Measurements from ENCODE around the gene NPTX1. TPM values are rescaled to one million over a fixed set of nuclear protein-coding genes. Genes with fewer than 3 reads are reported as not detected.

NPTX1 gene
- total RNA-seq, 1 donor = 2.2 TPM

- TF ChIP-seq, protein P1, sequence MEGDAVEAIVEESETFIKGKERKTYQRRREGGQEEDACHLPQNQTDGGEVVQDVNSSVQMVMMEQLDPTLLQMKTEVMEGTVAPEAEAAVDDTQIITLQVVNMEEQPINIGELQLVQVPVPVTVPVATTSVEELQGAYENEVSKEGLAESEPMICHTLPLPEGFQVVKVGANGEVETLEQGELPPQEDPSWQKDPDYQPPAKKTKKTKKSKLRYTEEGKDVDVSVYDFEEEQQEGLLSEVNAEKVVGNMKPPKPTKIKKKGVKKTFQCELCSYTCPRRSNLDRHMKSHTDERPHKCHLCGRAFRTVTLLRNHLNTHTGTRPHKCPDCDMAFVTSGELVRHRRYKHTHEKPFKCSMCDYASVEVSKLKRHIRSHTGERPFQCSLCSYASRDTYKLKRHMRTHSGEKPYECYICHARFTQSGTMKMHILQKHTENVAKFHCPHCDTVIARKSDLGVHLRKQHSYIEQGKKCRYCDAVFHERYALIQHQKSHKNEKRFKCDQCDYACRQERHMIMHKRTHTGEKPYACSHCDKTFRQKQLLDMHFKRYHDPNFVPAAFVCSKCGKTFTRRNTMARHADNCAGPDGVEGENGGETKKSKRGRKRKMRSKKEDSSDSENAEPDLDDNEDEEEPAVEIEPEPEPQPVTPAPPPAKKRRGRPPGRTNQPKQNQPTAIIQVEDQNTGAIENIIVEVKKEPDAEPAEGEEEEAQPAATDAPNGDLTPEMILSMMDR (IDR thresholded peaks at IDR 0.05; ENCODE audit: insufficient read depth, low read depth, low read length) = no peak
- DNase-seq (ENCODE audit: low read depth) = no peak
- no peak overlapping the region for H3K4me3 ChIP-seq (ENCODE audit: low read depth, low read length)
Observed at GRCh38 chr17:80441598-80442322, 34.6 kb downstream of the NPTX1 start.

DNA sequence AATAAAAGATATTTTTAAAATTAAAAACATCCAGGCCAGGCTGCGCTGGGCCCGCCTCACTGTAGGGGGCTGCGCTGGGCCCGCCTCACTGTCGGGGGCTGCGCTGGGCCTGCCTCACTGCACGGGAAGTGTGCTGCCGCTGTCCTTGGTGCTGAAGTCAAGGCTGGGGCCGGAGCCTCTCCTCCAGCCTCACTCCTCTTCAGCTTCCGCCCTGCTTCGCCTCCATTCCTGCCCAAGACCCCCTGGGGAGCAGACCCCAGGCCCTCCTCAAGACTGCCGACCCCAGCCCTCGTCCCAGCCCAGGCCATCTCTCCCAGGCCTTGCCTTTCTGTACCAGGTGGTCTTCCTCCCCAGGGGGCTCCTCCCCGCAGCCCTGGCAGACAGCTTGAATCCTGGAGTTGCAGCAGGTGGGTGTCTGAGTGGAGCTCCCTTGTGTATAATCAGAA is 35.3 kb downstream of the NPTX1 start:
- peak; percentile 48 for DNase-seq (ENCODE audit: low read depth)
- TF ChIP-seq, protein P1 (IDR thresholded peaks at IDR 0.05; ENCODE audit: insufficient read depth, low read depth, low read length) = no peak

GRCh38 chr17:80439499-80439898 is 36.9 kb downstream of the NPTX1 start:
- H3K4me3 ChIP-seq (ENCODE audit: low read depth, low read length) = no peak overlapping the region
- TF ChIP-seq, protein P1 (IDR thresholded peaks at IDR 0.05; ENCODE audit: insufficient read depth, low read depth, low read length) = no peak
- DNase-seq (ENCODE audit: low read depth) = no peak

More for the DNA sequence above, 35.3 kb downstream of the NPTX1 start:
- H3K4me3 ChIP-seq (ENCODE audit: low read depth, low read length) = no peak overlapping the region

GRCh38 chr17:80438806-80439205 is 37.6 kb downstream of the NPTX1 start:
- no peak for DNase-seq (ENCODE audit: low read depth)
- H3K4me3 ChIP-seq (ENCODE audit: low read depth, low read length) = no peak overlapping the region
- TF ChIP-seq, protein P1 (IDR thresholded peaks at IDR 0.05; ENCODE audit: insufficient read depth, low read depth, low read length) = no peak

DNA sequence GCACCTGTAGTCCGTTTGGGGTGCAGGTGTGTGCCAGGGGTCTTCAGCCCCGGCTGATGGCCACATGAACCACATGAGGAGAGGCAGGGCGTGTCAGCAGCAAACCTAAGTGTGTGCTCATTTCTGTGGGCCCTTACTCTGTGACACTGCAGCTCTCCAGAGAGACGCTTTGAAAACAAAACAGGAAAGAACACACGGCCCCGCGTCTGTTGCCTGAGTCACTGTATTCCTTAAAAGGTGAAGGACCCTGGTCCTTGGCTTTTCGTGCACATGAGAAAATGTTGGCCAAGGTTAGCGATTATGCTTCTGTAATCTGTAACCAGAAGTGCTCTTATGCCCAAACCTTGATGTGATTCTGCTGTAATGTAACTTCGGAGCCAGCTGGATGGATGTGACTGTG is 38.9 kb downstream of the NPTX1 start:
- TF ChIP-seq, protein P1 (IDR thresholded peaks at IDR 0.05; ENCODE audit: insufficient read depth, low read depth, low read length) = no peak
- no peak for DNase-seq (ENCODE audit: low read depth)
- H3K4me3 ChIP-seq (ENCODE audit: low read depth, low read length) = no peak overlapping the region

DNA sequence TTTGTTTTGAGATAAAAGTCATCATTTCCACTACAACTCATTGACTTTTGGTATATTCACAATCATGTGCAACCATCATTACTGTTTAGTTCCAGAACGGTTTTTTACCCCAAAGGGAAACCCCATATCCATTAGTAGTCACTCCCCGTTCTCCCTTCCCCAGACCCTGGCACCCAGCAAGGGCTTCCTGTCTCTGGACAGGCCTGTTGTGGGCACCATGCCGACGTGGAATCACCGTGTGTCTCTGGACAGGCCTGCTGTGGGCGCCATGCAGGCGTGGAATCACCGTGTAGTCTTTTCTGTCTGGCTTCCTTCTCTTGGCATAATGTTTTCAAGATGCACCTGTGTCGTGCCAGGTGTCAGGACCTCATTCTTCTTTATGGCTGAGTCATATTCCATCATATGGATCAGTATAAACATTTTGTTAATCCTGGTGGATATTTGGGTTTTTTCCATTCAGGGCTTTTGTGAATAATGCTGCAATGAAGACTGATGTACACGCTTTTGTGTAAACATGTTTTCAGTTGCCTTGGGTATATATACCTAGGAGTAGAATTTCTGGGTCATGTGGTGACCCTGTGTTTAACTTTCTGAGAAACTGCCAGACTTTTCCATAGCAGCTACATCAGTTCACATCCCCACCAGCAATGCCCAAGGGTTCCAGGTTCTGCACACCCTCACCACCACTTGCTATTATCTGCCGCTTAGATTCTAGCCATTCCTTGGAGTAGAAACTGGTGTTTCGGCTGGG is 42.3 kb downstream of the NPTX1 start:
- H3K4me3 ChIP-seq (ENCODE audit: low read depth, low read length) = no peak overlapping the region
- no peak for DNase-seq (ENCODE audit: low read depth)
- TF ChIP-seq, protein P1 (IDR thresholded peaks at IDR 0.05; ENCODE audit: insufficient read depth, low read depth, low read length) = no peak

All from fibroblast of villous mesenchyme (primary cell).